Measurements from ENCODE around the gene ETS1.
A peak's percentile ranks its signal among the peaks of the same experiment; 100 is the strongest.

The ETS1 gene

GRCh38 chr11:128587415-128587814, at the start of gene ETS1:
TSS of gene ETS1 (minus strand) at chr11:128587558. CDS start at chr11:128573130, 14,428 bp downstream.
- in situ Hi-C loops (cut with HindIII; ENCODE audit: low sequenced_read_pairs): no loop called here
- no peak for TF ChIP-seq CTCF (IDR thresholded peaks at IDR 0.05; ENCODE audit: low read depth, low read length, missing control alignments)
- H3K4me3 ChIP-seq (ENCODE audit: low read depth, low read length): peak within 1 kb of the TSS; percentile 26
- no peak for DNase-seq (ENCODE audit: low read depth)

- DNase-seq (ENCODE audit: low read depth): no peak
- no peak for TF ChIP-seq CTCF (IDR thresholded peaks at IDR 0.05; ENCODE audit: low read depth, low read length, missing control alignments)
- in situ Hi-C loops (cut with HindIII; ENCODE audit: low sequenced_read_pairs): loop anchor here (5.0 to 25.0 kb wide), 4 partner anchors 93 to 597 kb away; no protein-coding TSS in a partner anchor
- no peak overlapping the region for H3K4me3 ChIP-seq (ENCODE audit: low read depth, low read length)
Measured at GRCh38 chr11:128634395-128634794, 47.0 kb upstream of the ETS1 start.

- in situ Hi-C loops (cut with HindIII; ENCODE audit: low sequenced_read_pairs): loop anchor here (5.0 to 25.0 kb wide), 4 partner anchors 94 to 596 kb away; no protein-coding TSS in a partner anchor
- no peak for DNase-seq (ENCODE audit: low read depth)
- TF ChIP-seq CTCF (IDR thresholded peaks at IDR 0.05; ENCODE audit: low read depth, low read length, missing control alignments): no peak
Measured at GRCh38 chr11:128633384-128633965, 46.1 kb upstream of the ETS1 start.

GRCh38 chr11:128632141-128632791, 44.9 kb upstream of the ETS1 start:
- peak; percentile 52 for DNase-seq (ENCODE audit: low read depth)
- H3K4me3 ChIP-seq (ENCODE audit: low read depth, low read length): no peak overlapping the region
- TF ChIP-seq CTCF (IDR thresholded peaks at IDR 0.05; ENCODE audit: low read depth, low read length, missing control alignments): peak; percentile 82
- in situ Hi-C loops (cut with HindIII; ENCODE audit: low sequenced_read_pairs): loop anchor here (5.0 to 25.0 kb wide), 4 partner anchors 95 to 595 kb away; no protein-coding TSS in a partner anchor

More at GRCh38 chr11:128633384-128633965, 46.1 kb upstream of the ETS1 start:
- H3K4me3 ChIP-seq (ENCODE audit: low read depth, low read length): no peak overlapping the region

- in situ Hi-C loops (cut with HindIII; ENCODE audit: low sequenced_read_pairs): loop anchor here (5.0 to 25.0 kb wide), 4 partner anchors 97 to 593 kb away; no protein-coding TSS in a partner anchor
- peak; percentile 76 for DNase-seq (ENCODE audit: low read depth)
- no peak overlapping the region for H3K4me3 ChIP-seq (ENCODE audit: low read depth, low read length)
- peak; percentile 81 for TF ChIP-seq CTCF (IDR thresholded peaks at IDR 0.05; ENCODE audit: low read depth, low read length, missing control alignments)
Measured at GRCh38 chr11:128630367-128631230, 43.2 kb upstream of the ETS1 start.

- no peak overlapping the region for H3K4me3 ChIP-seq (ENCODE audit: low read depth, low read length)
- TF ChIP-seq CTCF (IDR thresholded peaks at IDR 0.05; ENCODE audit: low read depth, low read length, missing control alignments): no peak
- in situ Hi-C loops (cut with HindIII; ENCODE audit: low sequenced_read_pairs): loop anchor here (5.0 to 25.0 kb wide), 4 partner anchors 98 to 592 kb away; no protein-coding TSS in a partner anchor
- DNase-seq (ENCODE audit: low read depth): no peak
Measured at GRCh38 chr11:128629516-128630106, 42.3 kb upstream of the ETS1 start.
